Cardiac muscle cell (in vitro differentiated cells and primary cell): Measurements from ENCODE around the gene CORT. TPM values are rescaled to one million over a fixed set of nuclear protein-coding genes. Genes with fewer than 3 reads are reported as not detected.

Experiments used
- DNase-seq, 2 donors: peaks; one replicate each; pipeline versions ENCODE4 v3.0.0 to v3.0.0-alpha.2; 2010 to 2017; ENCODE audit warnings: low read depth in 1 of 2, low spot score in 1 of 2
- H3K27ac ChIP-seq: fragments of 200-600 bp; sonication (generic); 2 replicates; pipeline ENCODE4 v1.5.1; 2016
- H3K27me3 ChIP-seq: fragments of 200-600 bp; sonication (generic); 2 replicates; pipeline ENCODE4 v1.6.0; 2016; ENCODE audit warnings: control low read depth
- H3K36me3 ChIP-seq: fragments of 200-600 bp; sonication (generic); 2 replicates; pipeline ENCODE4 v1.5.1; 2016; ENCODE audit warnings: control low read depth
- H3K4me1 ChIP-seq: fragments of 200-600 bp; sonication (generic); 2 replicates; pipeline ENCODE4 v1.8.1; 2017; ENCODE audit warnings: low read depth, mild to moderate bottlenecking, mixed run types
- H3K4me3 ChIP-seq: fragments of 200-600 bp; sonication (generic); 2 replicates; pipeline ENCODE4 v1.5.1; 2016; ENCODE audit warnings: mild to moderate bottlenecking
- H3K9me3 ChIP-seq: fragments of 200-600 bp; sonication (generic); 2 replicates; pipeline ENCODE4 v1.5.1; 2017; ENCODE audit warnings: low read depth, mild to moderate bottlenecking, control low read depth
- polyA plus RNA-seq: library from polyadenylated mRNA; unstranded; fragments of >200 nt; fragmentation: Nextera tagmentation; extraction: Ambion mirVana; gene quantifications from 2 replicates; pipeline ENCODE4 v1.2.1, GENCODE V29; 2016
- total RNA-seq: library from RNA; depleted of rRNA; stranded (reverse); fragments of >200 nt; gene quantifications from 2 replicates; pipeline ENCODE4 v1.2.3, GENCODE V29; 2016
- TF ChIP-seq, protein P1 (sequence below): IDR thresholded peaks from 2 replicates; pipeline ENCODE4 v1.5.1; 2012; ENCODE audit warnings: low read depth, mild to moderate bottlenecking, low read length

CORT gene
- total and polyA plus RNA-seq, 2 experiments from 2014 or later = 2.3 TPM

GRCh38 chr1:10444795-10445397, 4.9 kb upstream of the CORT start:
- TF ChIP-seq, protein P1, sequence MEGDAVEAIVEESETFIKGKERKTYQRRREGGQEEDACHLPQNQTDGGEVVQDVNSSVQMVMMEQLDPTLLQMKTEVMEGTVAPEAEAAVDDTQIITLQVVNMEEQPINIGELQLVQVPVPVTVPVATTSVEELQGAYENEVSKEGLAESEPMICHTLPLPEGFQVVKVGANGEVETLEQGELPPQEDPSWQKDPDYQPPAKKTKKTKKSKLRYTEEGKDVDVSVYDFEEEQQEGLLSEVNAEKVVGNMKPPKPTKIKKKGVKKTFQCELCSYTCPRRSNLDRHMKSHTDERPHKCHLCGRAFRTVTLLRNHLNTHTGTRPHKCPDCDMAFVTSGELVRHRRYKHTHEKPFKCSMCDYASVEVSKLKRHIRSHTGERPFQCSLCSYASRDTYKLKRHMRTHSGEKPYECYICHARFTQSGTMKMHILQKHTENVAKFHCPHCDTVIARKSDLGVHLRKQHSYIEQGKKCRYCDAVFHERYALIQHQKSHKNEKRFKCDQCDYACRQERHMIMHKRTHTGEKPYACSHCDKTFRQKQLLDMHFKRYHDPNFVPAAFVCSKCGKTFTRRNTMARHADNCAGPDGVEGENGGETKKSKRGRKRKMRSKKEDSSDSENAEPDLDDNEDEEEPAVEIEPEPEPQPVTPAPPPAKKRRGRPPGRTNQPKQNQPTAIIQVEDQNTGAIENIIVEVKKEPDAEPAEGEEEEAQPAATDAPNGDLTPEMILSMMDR = no peak
- H3K4me1 ChIP-seq = no peaks in the 10 kb centered on the region
- no peaks in the 10 kb centered on the region for H3K9me3 ChIP-seq
- H3K4me3 ChIP-seq = no peak overlapping the region
- H3K27me3 ChIP-seq = no peaks in the 10 kb centered on the region
- no peak for DNase-seq
- no peaks in the 10 kb centered on the region for H3K36me3 ChIP-seq
- H3K27ac ChIP-seq = no peak overlapping the region

- Histone ChIP-seq H3K27ac (no peak overlapping the region), H3K4me1 (peaks cover 4% of the 10 kb centered on the region), H3K9me3 (no peaks in the 10 kb centered on the region), H3K36me3 (no peaks in the 10 kb centered on the region), H3K4me3 (no peak overlapping the region), H3K27me3 (no peaks in the 10 kb centered on the region)
- TF ChIP-seq, protein P1 = no peak
- DNase-seq = no peak
Measured at GRCh38 chr1:10446790-10447422, 2.9 kb upstream of the CORT start.

GRCh38 chr1:10450156-10450814, 454 bp downstream of the CORT start:
- no peak for DNase-seq
- TF ChIP-seq, protein P1 = no peak
- H3K27ac ChIP-seq = no peak overlapping the region

GRCh38 chr1:10450836-10451235, 1.0 kb downstream of the CORT start:
- DNase-seq = no peak
- H3K4me3 ChIP-seq = no peak overlapping the region
- peaks cover 4% of the 10 kb centered on the region for H3K4me1 ChIP-seq
- no peak overlapping the region for H3K27ac ChIP-seq
- no peaks in the 10 kb centered on the region for H3K27me3 ChIP-seq
- H3K9me3 ChIP-seq = no peaks in the 10 kb centered on the region
- H3K36me3 ChIP-seq = no peaks in the 10 kb centered on the region
- TF ChIP-seq, protein P1 = no peak

More at GRCh38 chr1:10450156-10450814, 454 bp downstream of the CORT start:
- Histone ChIP-seq H3K27me3 (no peaks in the 10 kb centered on the region), H3K36me3 (no peaks in the 10 kb centered on the region), H3K4me1 (peaks cover 4% of the 10 kb centered on the region), H3K4me3 (no peak overlapping the region), H3K9me3 (no peaks in the 10 kb centered on the region)

DNA sequence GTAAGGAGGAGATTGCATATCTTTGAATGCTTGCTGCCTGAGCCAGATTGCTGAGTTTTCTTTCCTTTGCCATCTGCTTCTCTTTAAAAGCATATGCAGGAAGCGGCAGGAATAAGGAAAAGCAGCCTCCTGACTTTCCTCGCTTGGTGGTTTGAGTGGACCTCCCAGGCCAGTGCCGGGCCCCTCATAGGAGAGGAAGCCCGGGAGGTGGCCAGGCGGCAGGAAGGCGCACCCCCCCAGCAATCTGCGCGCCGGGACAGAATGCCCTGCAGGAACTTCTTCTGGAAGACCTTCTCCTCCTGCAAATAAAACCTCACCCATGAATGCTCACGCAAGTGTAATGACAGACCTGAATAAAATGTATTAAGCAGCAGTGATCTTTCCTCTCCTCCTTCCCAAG, 1.5 kb downstream of the CORT start:
- Histone ChIP-seq H3K9me3 (no peaks in the 10 kb centered on the region), H3K27ac (no peak overlapping the region), H3K4me1 (peaks cover 5% of the 10 kb centered on the region), H3K4me3 (no peak overlapping the region), H3K27me3 (no peaks in the 10 kb centered on the region), H3K36me3 (no peaks in the 10 kb centered on the region)
- peak in 1 of 2 donors; percentile 40 for DNase-seq
- TF ChIP-seq, protein P1 = no peak
